ENCODE measurements around the gene TNK2.

Gene TNK2

DNA sequence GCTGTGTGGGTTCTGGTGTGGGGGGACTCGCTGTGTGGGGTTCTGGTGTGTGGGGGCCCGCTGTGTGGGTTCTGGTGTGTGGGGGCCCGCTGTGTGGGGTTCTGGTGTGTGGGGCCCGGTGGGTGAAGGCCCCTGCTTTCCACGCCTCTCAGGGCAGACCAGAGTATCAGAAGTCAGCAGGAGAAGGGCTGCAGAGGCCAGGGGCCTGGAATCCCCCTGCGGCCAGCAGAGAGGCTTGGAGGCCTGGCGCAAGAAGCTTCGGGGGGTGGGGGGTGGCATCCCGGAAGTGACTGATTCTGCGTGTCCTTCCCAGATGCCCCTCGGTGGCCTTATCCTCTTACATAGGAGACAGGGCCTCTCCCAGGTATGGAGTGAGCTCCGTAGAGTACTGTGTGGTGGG lies 37.4 kb downstream of the TNK2 start:
- TF ChIP-seq SIN3A (IDR thresholded peaks at IDR 0.05; ENCODE audit: borderline replicate concordance, insufficient read depth, low read length) (no peak), FOXP2 (optimal IDR thresholded peaks at IDR 0.05; ENCODE audit: borderline replicate concordance, extremely low read depth, extremely low read length, insufficient read depth) (no peak), POLR2AphosphoS5 (IDR thresholded peaks at IDR 0.05; ENCODE audit: low read depth, low read length) (no peak), TAF1 (IDR thresholded peaks at IDR 0.05; ENCODE audit: borderline replicate concordance, insufficient read depth, low read length) (no peak)
- TF ChIP-seq, protein P1, sequence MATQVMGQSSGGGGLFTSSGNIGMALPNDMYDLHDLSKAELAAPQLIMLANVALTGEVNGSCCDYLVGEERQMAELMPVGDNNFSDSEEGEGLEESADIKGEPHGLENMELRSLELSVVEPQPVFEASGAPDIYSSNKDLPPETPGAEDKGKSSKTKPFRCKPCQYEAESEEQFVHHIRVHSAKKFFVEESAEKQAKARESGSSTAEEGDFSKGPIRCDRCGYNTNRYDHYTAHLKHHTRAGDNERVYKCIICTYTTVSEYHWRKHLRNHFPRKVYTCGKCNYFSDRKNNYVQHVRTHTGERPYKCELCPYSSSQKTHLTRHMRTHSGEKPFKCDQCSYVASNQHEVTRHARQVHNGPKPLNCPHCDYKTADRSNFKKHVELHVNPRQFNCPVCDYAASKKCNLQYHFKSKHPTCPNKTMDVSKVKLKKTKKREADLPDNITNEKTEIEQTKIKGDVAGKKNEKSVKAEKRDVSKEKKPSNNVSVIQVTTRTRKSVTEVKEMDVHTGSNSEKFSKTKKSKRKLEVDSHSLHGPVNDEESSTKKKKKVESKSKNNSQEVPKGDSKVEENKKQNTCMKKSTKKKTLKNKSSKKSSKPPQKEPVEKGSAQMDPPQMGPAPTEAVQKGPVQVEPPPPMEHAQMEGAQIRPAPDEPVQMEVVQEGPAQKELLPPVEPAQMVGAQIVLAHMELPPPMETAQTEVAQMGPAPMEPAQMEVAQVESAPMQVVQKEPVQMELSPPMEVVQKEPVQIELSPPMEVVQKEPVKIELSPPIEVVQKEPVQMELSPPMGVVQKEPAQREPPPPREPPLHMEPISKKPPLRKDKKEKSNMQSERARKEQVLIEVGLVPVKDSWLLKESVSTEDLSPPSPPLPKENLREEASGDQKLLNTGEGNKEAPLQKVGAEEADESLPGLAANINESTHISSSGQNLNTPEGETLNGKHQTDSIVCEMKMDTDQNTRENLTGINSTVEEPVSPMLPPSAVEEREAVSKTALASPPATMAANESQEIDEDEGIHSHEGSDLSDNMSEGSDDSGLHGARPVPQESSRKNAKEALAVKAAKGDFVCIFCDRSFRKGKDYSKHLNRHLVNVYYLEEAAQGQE (IDR thresholded peaks at IDR 0.05; ENCODE audit: insufficient read depth in 1 of 2, low read depth in 2 of 2, low read length in 2 of 2) = no peak

DNA sequence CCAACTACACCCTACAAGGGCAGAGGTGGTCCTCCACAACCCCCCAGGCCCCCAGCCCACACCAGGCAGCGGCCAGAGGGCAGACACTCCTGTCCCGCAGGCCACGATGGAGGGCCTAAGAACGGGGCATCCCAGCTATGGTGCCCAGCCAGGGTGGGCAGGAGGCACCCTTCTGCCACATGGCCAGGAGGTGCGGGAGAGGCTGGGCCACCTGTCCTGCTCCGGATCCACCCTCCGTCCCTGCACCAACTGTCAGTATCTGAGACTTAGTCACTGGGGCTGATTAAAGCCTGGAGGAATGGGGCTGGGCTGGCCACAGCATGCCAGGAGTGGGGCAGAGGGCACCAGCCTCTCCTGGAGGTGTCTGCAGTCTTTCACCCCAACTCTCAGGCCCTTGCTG lies 37.9 kb downstream of the TNK2 start:
- TF ChIP-seq TAF1 (IDR thresholded peaks at IDR 0.05; ENCODE audit: borderline replicate concordance, insufficient read depth, low read length) (no peak), POLR2AphosphoS5 (IDR thresholded peaks at IDR 0.05; ENCODE audit: low read depth, low read length) (no peak), FOXP2 (optimal IDR thresholded peaks at IDR 0.05; ENCODE audit: borderline replicate concordance, extremely low read depth, extremely low read length, insufficient read depth) (no peak), SIN3A (IDR thresholded peaks at IDR 0.05; ENCODE audit: borderline replicate concordance, insufficient read depth, low read length) (no peak)
- TF ChIP-seq, protein P1 (IDR thresholded peaks at IDR 0.05; ENCODE audit: insufficient read depth in 1 of 2, low read depth in 2 of 2, low read length in 2 of 2) = no peak

DNA sequence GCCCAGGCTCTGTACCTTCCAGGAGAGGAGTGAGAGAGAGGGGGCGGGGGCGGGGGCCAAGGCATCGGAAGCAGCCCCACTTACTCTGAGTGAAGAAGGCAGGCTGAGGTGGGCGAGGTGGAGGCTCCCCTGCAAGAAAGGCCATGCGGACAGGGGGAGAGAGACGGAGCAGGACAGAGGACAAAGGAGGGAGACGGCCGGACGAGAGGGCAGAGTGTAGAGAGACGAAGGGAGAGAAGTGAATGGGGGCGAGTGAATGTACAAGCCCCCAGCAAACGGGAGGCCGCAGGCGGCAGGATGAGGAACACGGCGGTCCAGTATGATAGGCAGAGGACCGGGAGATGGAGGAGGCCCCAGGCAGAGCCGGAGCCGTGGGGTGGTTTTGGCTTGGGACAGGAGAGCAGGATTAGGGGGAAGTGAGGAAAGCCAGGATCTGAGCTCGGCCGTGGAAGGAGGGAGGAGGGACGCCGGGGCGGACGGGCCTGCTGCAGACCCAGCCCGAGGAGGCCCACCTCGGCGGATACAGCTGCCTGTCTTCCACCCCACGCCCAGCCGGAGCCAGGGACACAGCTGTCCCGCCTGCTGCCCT lies 38.8 kb downstream of the TNK2 start:
- TF ChIP-seq POLR2AphosphoS5 (IDR thresholded peaks at IDR 0.05; ENCODE audit: low read depth, low read length) = no peak
- TF ChIP-seq SIN3A (IDR thresholded peaks at IDR 0.05; ENCODE audit: borderline replicate concordance, insufficient read depth, low read length) = no peak
- no peak for TF ChIP-seq FOXP2 (optimal IDR thresholded peaks at IDR 0.05; ENCODE audit: borderline replicate concordance, extremely low read depth, extremely low read length, insufficient read depth)
- no peak for TF ChIP-seq TAF1 (IDR thresholded peaks at IDR 0.05; ENCODE audit: borderline replicate concordance, insufficient read depth, low read length)
- TF ChIP-seq, protein P1 (IDR thresholded peaks at IDR 0.05; ENCODE audit: insufficient read depth in 1 of 2, low read depth in 2 of 2, low read length in 2 of 2) = no peak

DNA sequence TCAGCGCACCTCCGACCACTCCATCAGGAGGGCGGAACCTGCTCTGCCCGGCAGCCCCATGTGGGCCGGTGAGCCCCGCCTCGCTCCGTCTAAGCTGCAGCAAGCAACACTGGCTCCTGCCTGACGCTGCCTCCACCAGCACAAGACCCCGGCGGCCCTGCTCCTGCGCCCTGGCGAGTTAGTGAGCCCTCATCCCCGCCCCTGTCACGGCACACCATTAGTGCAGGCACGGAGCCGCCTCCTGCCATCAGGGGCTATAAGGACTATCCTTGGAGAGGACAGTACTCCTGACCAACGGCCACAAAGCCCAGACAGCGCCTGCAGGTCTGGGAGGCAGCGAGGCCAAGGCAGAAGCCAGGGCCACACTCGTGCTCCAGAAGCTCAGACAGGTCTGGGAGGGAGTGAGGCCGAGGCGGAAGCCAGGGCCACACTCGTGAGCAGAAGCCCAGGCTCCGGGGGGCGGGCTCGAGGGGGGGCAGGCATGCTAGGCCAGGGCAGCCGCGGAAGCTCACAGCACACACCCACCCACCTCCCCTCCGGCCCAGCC lies 39.4 kb downstream of the TNK2 start:
- TF ChIP-seq, protein P1 (IDR thresholded peaks at IDR 0.05; ENCODE audit: insufficient read depth in 1 of 2, low read depth in 2 of 2, low read length in 2 of 2) = no peak
- no peak for TF ChIP-seq SIN3A (IDR thresholded peaks at IDR 0.05; ENCODE audit: borderline replicate concordance, insufficient read depth, low read length)
- no peak for TF ChIP-seq POLR2AphosphoS5 (IDR thresholded peaks at IDR 0.05; ENCODE audit: low read depth, low read length)
- no peak for TF ChIP-seq TAF1 (IDR thresholded peaks at IDR 0.05; ENCODE audit: borderline replicate concordance, insufficient read depth, low read length)
- TF ChIP-seq FOXP2 (optimal IDR thresholded peaks at IDR 0.05; ENCODE audit: borderline replicate concordance, extremely low read depth, extremely low read length, insufficient read depth) = no peak

Measured in PFSK-1 (cell line).